MM.1S (cell line): ENCODE data around the gene GPR4.
"Not testable (repeated sequence)": the region's sequence is repeated elsewhere in the genome, so short reads cannot be mapped to it uniquely, and the experiment has no call there.

Experiments
- DNase-seq: peaks from one replicate; pipeline ENCODE4 v3.0.0-alpha.2; 2015
- H2AFZ ChIP-seq: fragments of 300-600 bp; sonication (generic); 2 replicates; pipeline ENCODE4 v1.6.0; 2016; ENCODE audit warnings: antibody characterized with exemption, low read length
- H3F3A ChIP-seq: fragments of 300-600 bp; sonication (generic); 2 replicates; pipeline ENCODE4 v1.6.1; 2016; ENCODE audit warnings: mild to moderate bottlenecking, antibody characterized with exemption, low read length, moderate library complexity, mixed read lengths; ENCODE audit not compliant: insufficient read depth
- H3K27ac ChIP-seq: fragments of 300-600 bp; sonication (generic); 2 replicates; pipeline ENCODE4 v1.5.1; 2016; ENCODE audit warnings: mild to moderate bottlenecking, low read length
- H3K27me3 ChIP-seq: fragments of 300-600 bp; sonication (generic); replicated peaks from 2 replicates; pipeline ENCODE4 v1.6.0; 2016; ENCODE audit warnings: low read length; ENCODE audit not compliant: insufficient read depth
- H3K36me3 ChIP-seq: fragments of 300-600 bp; sonication (generic); replicated peaks from 2 replicates; pipeline ENCODE4 v1.6.1; 2016; ENCODE audit warnings: mild to moderate bottlenecking, low read length, mixed read lengths; ENCODE audit not compliant: insufficient read depth
- H3K4me1 ChIP-seq: fragments of 300-600 bp; sonication (generic); 2 replicates; pipeline ENCODE4 v1.6.1; 2016; ENCODE audit warnings: low read length, mixed read lengths
- H3K4me2 ChIP-seq: fragments of 300-600 bp; sonication (generic); 2 replicates; pipeline ENCODE4 v1.6.0; 2016; ENCODE audit warnings: low read depth, low read length
- H3K4me3 ChIP-seq: fragments of 300-600 bp; sonication (generic); 2 replicates; pipeline ENCODE4 v1.5.1; 2016; ENCODE audit warnings: low read length, mixed read lengths
- H3K79me2 ChIP-seq: fragments of 300-600 bp; sonication (generic); 2 replicates; pipeline ENCODE4 v1.6.1; 2016; ENCODE audit warnings: mixed run types, low read length, mixed read lengths
- H3K9ac ChIP-seq: fragments of 300-600 bp; sonication (generic); 2 replicates; pipeline ENCODE4 v1.6.1; 2016; ENCODE audit warnings: low read length, mixed read lengths
- H3K9me2 ChIP-seq: fragments of 300-600 bp; sonication (generic); replicated peaks from 2 replicates; pipeline ENCODE4 v1.6.1; 2016; ENCODE audit warnings: mild to moderate bottlenecking, low read length, mixed read lengths; ENCODE audit not compliant: insufficient read depth
- H3K9me3 ChIP-seq: fragments of 300-600 bp; sonication (generic); replicated peaks from 2 replicates; pipeline ENCODE4 v1.6.1; 2016; ENCODE audit warnings: mild to moderate bottlenecking, low read length, mixed read lengths; ENCODE audit not compliant: insufficient read depth
- H4K20me1 ChIP-seq: fragments of 300-600 bp; sonication (generic); 2 replicates; pipeline ENCODE4 v1.6.1; 2016; ENCODE audit warnings: mild to moderate bottlenecking, low read length, moderate library complexity, mixed read lengths; ENCODE audit not compliant: insufficient read depth
- EZH2 ChIP-seq: fragments of 300-600 bp; sonication (generic); optimal IDR thresholded peaks from 2 replicates; pipeline ENCODE3; 2017; ENCODE audit warnings: low read depth, mild to moderate bottlenecking, antibody characterized with exemption, low read length, mixed read lengths
- EZH2phosphoT487 ChIP-seq: fragments of 300-600 bp; sonication (generic); IDR thresholded peaks from 2 replicates; pipeline ENCODE4 v1.6.1; 2018; ENCODE audit warnings: antibody characterized with exemption, low read length
- TF ChIP-seq, protein P1 (sequence below): fragments of 300-600 bp; sonication (generic); IDR thresholded peaks from 2 replicates; pipeline ENCODE4 v1.5.1; 2016; ENCODE audit warnings: antibody characterized with exemption, low read length, mixed read lengths

The GPR4 gene

DNA sequence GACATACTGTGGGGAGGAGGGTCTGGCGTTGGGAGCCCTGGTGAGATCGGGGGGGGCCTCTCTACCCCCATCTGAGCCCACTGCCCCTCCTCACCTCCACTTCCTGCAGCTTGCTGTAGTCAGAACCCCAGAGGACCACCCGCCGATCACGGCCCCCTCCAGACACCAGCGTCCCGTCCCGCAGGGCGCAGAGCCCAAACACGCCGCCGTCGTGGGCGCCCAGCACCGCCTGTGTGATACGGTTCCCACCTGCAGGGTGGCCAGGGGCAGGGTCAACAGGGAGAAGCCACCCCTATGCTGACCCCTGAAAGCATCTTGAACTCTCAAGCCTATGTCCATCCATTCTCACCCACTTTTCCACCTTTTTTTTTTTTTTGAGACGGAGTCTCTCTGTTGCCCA, 19.4 kb upstream of the GPR4 start:
- H3K4me3 ChIP-seq, result no peak overlapping the region
- H2AFZ ChIP-seq, result no peak overlapping the region
- H3K36me3 ChIP-seq, result no peaks in the 10 kb centered on the region
- no peaks in the 10 kb centered on the region for H3F3A ChIP-seq
- no peaks in the 10 kb centered on the region for H4K20me1 ChIP-seq
- H3K27me3 ChIP-seq, result no peaks in the 10 kb centered on the region
- no peak overlapping the region for H3K27ac ChIP-seq
- H3K9me3 ChIP-seq, result no peaks in the 10 kb centered on the region
- H3K9ac ChIP-seq, result no peak overlapping the region
- H3K9me2 ChIP-seq, result no peaks in the 10 kb centered on the region
- no peak for DNase-seq
- peaks cover 2% of the 10 kb centered on the region; the same call in 1 of the 2 replicates for H3K4me1 ChIP-seq
- TF ChIP-seq EZH2 (no peak), EZH2phosphoT487 (no peak)
- TF ChIP-seq, protein P1, sequence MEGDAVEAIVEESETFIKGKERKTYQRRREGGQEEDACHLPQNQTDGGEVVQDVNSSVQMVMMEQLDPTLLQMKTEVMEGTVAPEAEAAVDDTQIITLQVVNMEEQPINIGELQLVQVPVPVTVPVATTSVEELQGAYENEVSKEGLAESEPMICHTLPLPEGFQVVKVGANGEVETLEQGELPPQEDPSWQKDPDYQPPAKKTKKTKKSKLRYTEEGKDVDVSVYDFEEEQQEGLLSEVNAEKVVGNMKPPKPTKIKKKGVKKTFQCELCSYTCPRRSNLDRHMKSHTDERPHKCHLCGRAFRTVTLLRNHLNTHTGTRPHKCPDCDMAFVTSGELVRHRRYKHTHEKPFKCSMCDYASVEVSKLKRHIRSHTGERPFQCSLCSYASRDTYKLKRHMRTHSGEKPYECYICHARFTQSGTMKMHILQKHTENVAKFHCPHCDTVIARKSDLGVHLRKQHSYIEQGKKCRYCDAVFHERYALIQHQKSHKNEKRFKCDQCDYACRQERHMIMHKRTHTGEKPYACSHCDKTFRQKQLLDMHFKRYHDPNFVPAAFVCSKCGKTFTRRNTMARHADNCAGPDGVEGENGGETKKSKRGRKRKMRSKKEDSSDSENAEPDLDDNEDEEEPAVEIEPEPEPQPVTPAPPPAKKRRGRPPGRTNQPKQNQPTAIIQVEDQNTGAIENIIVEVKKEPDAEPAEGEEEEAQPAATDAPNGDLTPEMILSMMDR, result no peak
- H3K79me2 ChIP-seq, result no peaks in the 10 kb centered on the region
- no peak overlapping the region for H3K4me2 ChIP-seq

DNA sequence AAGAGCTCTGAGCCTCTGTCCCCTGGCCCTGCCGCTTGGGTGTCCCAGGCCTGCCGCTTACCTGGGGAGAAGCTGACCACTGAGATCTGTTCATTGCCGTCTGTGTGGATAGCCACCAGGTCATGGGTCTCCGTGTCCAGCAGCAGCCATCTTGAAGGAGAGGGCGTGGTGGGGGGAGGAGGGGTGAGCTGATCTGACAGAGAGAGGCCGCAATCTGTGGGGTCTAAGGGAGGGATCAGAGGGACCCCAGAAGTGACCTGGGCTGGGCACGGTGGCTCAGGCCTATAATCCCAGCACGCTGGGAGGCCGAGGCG, 14.6 kb upstream of the GPR4 start:
- H3K9me2 ChIP-seq, result no peaks in the 10 kb centered on the region
- no peak for DNase-seq
- H2AFZ ChIP-seq, result no peak overlapping the region
- peaks cover 10% of the 10 kb centered on the region for H3F3A ChIP-seq
- H3K4me2 ChIP-seq, result no peak overlapping the region
- no peaks in the 10 kb centered on the region for H3K27me3 ChIP-seq
- H3K9me3 ChIP-seq, result no peaks in the 10 kb centered on the region
- H4K20me1 ChIP-seq, result no peaks in the 10 kb centered on the region
- H3K79me2 ChIP-seq, result no peaks in the 10 kb centered on the region
- no peak overlapping the region for H3K9ac ChIP-seq
- TF ChIP-seq, protein P1, result no peak
- no peak for TF ChIP-seq EZH2
- TF ChIP-seq EZH2phosphoT487, result no peak
- no peak overlapping the region for H3K27ac ChIP-seq
- H3K4me3 ChIP-seq, result no peak overlapping the region
- peaks cover 16% of the 10 kb centered on the region for H3K4me1 ChIP-seq
- no peaks in the 10 kb centered on the region for H3K36me3 ChIP-seq

- Histone ChIP-seq H3K9me2 (no peaks in the 10 kb centered on the region), H3K9ac (no peak overlapping the region), H3K36me3 (no peaks in the 10 kb centered on the region), H3K27me3 (no peaks in the 10 kb centered on the region), H3F3A (peaks cover 10% of the 10 kb centered on the region), H4K20me1 (no peaks in the 10 kb centered on the region), H2AFZ (0 out of 2 replicates have a peak overlapping the region, but pooled peaks have one; percentile 23), H3K4me3 (no peak overlapping the region), H3K4me2 (no peak overlapping the region), H3K79me2 (no peaks in the 10 kb centered on the region), H3K4me1 (peaks cover 16% of the 10 kb centered on the region), H3K27ac (no peak overlapping the region), H3K9me3 (no peaks in the 10 kb centered on the region)
- DNase-seq, result peak; percentile 87
- TF ChIP-seq, protein P1, result no peak
- TF ChIP-seq EZH2, result no peak
- TF ChIP-seq EZH2phosphoT487, result no peak
Observed at GRCh38 chr19:45615795-45616703, 14.0 kb upstream of the GPR4 start.

GRCh38 chr19:45615056-45615455, 13.0 kb upstream of the GPR4 start:
- not testable (repeated sequence) for H3F3A ChIP-seq

More at GRCh38 chr19:45615056-45615455, 13.0 kb upstream of the GPR4 start:
- DNase-seq, H4K20me1 ChIP-seq, H3K79me2 ChIP-seq, H3K9ac ChIP-seq, H3K36me3 ChIP-seq, H3K4me2 ChIP-seq, H3K4me3 ChIP-seq, H3K9me2 ChIP-seq, H3K27me3 ChIP-seq, H3K9me3 ChIP-seq, H2AFZ ChIP-seq: not testable (repeated sequence)
- H3K4me1 ChIP-seq, result peaks cover 16% of the 10 kb centered on the region
- H3K27ac ChIP-seq, result peak overlapping the region; percentile 68; the same call in 1 of the 2 replicates
